GM19438 (cell line): Measurements from ENCODE around the gene IFI30.
"Not testable (repeated sequence)": the region's sequence is repeated elsewhere in the genome, so short reads cannot be mapped to it uniquely, and the experiment has no call there.

Source experiments
- ATAC-seq: cut with Tn5 transposase; IDR thresholded peaks from one replicate; pipeline ENCODE4 v1.9.1; 2021; ENCODE audit warnings: low read depth; ENCODE audit not compliant: unreplicated experiment

IFI30 gene

GRCh38 chr19:18152442-18152816 is 21.2 kb upstream of the IFI30 start:
- ATAC-seq: peak; percentile 57

GRCh38 chr19:18152817-18153555 is 20.6 kb upstream of the IFI30 start, which contains the start of gene PIK3R2:
TSS of gene PIK3R2 (plus strand) at chr19:18153163. CDS start at chr19:18155880, 2,717 bp downstream.
- peak; percentile 74 for ATAC-seq

GRCh38 chr19:18153556-18154134 is 20.0 kb upstream of the IFI30 start:
- no peak for ATAC-seq

GRCh38 chr19:18155095-18156087 is 18.2 kb upstream of the IFI30 start:
- ATAC-seq: no peak

- ATAC-seq: no peak
Observed at GRCh38 chr19:18156268-18156667, 17.3 kb upstream of the IFI30 start.

- ATAC-seq: no peak
Observed at GRCh38 chr19:18156841-18157464, 16.7 kb upstream of the IFI30 start.

GRCh38 chr19:18157465-18158063 is 16.0 kb upstream of the IFI30 start:
- ATAC-seq: no peak

GRCh38 chr19:18158467-18158866 is 15.1 kb upstream of the IFI30 start:
- no peak for ATAC-seq

GRCh38 chr19:18159059-18159616 is 14.5 kb upstream of the IFI30 start:
- not testable (repeated sequence) for ATAC-seq

- ATAC-seq: no peak
Observed at GRCh38 chr19:18159810-18160209, 13.8 kb upstream of the IFI30 start.

GRCh38 chr19:18160493-18160970 is 13.1 kb upstream of the IFI30 start:
- ATAC-seq: no peak

- peak; percentile 56 for ATAC-seq
Observed at GRCh38 chr19:18160971-18161635, 12.5 kb upstream of the IFI30 start.

GRCh38 chr19:18161636-18162002 is 12.0 kb upstream of the IFI30 start:
- ATAC-seq: no peak

GRCh38 chr19:18164072-18164471 is 9.5 kb upstream of the IFI30 start:
- no peak for ATAC-seq

- ATAC-seq: no peak
Observed at GRCh38 chr19:18165794-18166544, 7.6 kb upstream of the IFI30 start.

GRCh38 chr19:18167011-18167410 is 6.6 kb upstream of the IFI30 start:
- no peak for ATAC-seq

- ATAC-seq: no peak
Observed at GRCh38 chr19:18167975-18168645, 5.5 kb upstream of the IFI30 start.
